Activated T-helper 17 cell treated with anti-CD3 and anti-CD28 coated beads, Interleukin-2, amount 50 U/mL, for 72 hours (primary cell): ENCODE results near the gene MALT1. TPM values are rescaled to one million over a fixed set of nuclear protein-coding genes. Genes with fewer than 3 reads are reported as not detected.
"Not testable (repeated sequence)": the region's sequence is repeated elsewhere in the genome, so short reads cannot be mapped to it uniquely, and the experiment has no call there.

Experiments used
- ATAC-seq: fragments of 150-1000 bp; cut with Tn5 transposase; replicated peaks from 2 replicates; pipeline ENCODE4 v1.10.0; 2021; ENCODE audit warnings: mild to moderate bottlenecking, moderate library complexity
- H3K27ac Mint-ChIP-seq: one replicate; pipeline ENCODE4 v1.8.0; 2022; ENCODE audit warnings: mixed read lengths
- H3K27me3 Mint-ChIP-seq: one replicate; pipeline ENCODE4 v1.8.0; 2022; ENCODE audit warnings: mixed read lengths
- H3K36me3 Mint-ChIP-seq: one replicate; pipeline ENCODE4 v1.8.0; 2022; ENCODE audit warnings: low read depth, mild to moderate bottlenecking, mixed read lengths
- H3K4me1 Mint-ChIP-seq: one replicate; pipeline ENCODE4 v1.8.0; 2022; ENCODE audit warnings: mixed read lengths
- H3K4me3 Mint-ChIP-seq: one replicate; pipeline ENCODE4 v1.8.0; 2022; ENCODE audit warnings: mild to moderate bottlenecking, mixed read lengths
- H3K9me3 Mint-ChIP-seq: one replicate; pipeline ENCODE4 v1.8.0; 2022; ENCODE audit warnings: mixed read lengths
- total RNA-seq, 2 donors: library from RNA; stranded (reverse); gene quantifications; one replicate each; pipeline ENCODE4 v1.2.3, GENCODE V29; 2022

MALT1 gene
- total RNA-seq, 2 donors from 2014 or later, result 45.3 to 92.3 TPM

- Mint-ChIP-seq H3K27ac (peak overlapping the region; percentile 53), H3K36me3 (peaks cover 19% of the 10 kb centered on the region), H3K27me3 (peaks cover 7% of the 10 kb centered on the region), H3K9me3 (no peaks in the 10 kb centered on the region), H3K4me3 (peak overlapping the region; percentile 56), H3K4me1 (peaks cover 12% of the 10 kb centered on the region)
- peak; percentile 61 for ATAC-seq
Observed at GRCh38 chr18:58755304-58756010, 84.2 kb downstream of the MALT1 start.

- no peaks in the 10 kb centered on the region for H3K9me3 Mint-ChIP-seq
- peak overlapping the region; percentile 53 for H3K27ac Mint-ChIP-seq
- H3K36me3 Mint-ChIP-seq, result peaks cover 12% of the 10 kb centered on the region
- H3K4me1 Mint-ChIP-seq, result peaks cover 14% of the 10 kb centered on the region
- peaks cover 7% of the 10 kb centered on the region for H3K27me3 Mint-ChIP-seq
- no peak overlapping the region for H3K4me3 Mint-ChIP-seq
- ATAC-seq, result no peak
Observed at GRCh38 chr18:58756148-58756547, 84.9 kb downstream of the MALT1 start.

DNA sequence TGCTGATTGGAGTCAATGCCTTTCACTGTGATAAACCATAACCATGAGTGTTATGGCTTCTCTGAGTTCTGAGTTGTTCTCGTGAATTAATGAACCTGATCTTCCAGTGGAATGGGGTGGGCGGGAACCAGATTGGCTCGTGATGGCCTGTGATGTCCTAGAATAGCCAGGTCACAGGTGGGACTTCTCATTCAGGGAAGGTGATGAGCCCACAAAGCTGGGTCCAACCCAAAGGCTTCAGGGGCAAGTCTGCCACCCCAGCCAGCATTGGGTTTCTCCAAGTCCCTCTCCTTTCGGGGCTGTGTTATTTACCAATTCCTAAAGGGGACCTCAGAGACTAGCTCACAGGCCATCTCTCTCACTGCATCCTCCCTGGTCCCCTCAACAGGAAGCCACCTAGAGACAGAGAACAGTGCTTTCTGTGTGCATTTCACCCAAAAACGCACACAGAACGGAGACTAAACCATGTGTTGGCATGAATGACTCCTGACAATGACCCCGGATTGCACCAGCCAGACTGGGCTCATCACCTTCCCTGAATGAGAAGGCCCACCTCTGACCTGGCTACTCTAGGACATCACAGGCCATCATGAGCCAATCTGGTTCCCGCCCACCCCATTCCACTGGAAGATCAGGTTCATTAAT is 85.5 kb downstream of the MALT1 start:
- peak overlapping the region; percentile 53 for H3K27ac Mint-ChIP-seq
- ATAC-seq, result no peak

GRCh38 chr18:58757351-58757750 is 86.1 kb downstream of the MALT1 start:
- not testable (repeated sequence) for H3K9me3 Mint-ChIP-seq, H3K27me3 Mint-ChIP-seq, H3K27ac Mint-ChIP-seq, H3K4me3 Mint-ChIP-seq, H3K36me3 Mint-ChIP-seq, ATAC-seq
- peaks cover 22% of the 10 kb centered on the region for H3K4me1 Mint-ChIP-seq

More for the DNA sequence above, 85.5 kb downstream of the MALT1 start:
- Mint-ChIP-seq H3K36me3 (peaks cover 10% of the 10 kb centered on the region), H3K4me3 (no peak overlapping the region), H3K4me1 (peaks cover 20% of the 10 kb centered on the region), H3K9me3 (no peaks in the 10 kb centered on the region), H3K27me3 (peaks cover 7% of the 10 kb centered on the region)

GRCh38 chr18:58758046-58758445 is 86.8 kb downstream of the MALT1 start:
- Mint-ChIP-seq H3K27ac (peak overlapping the region; percentile 9), H3K4me3 (no peak overlapping the region), H3K27me3 (peaks cover 7% of the 10 kb centered on the region), H3K9me3 (no peaks in the 10 kb centered on the region), H3K36me3 (no peaks in the 10 kb centered on the region), H3K4me1 (peaks cover 22% of the 10 kb centered on the region)
- ATAC-seq, result no peak

DNA sequence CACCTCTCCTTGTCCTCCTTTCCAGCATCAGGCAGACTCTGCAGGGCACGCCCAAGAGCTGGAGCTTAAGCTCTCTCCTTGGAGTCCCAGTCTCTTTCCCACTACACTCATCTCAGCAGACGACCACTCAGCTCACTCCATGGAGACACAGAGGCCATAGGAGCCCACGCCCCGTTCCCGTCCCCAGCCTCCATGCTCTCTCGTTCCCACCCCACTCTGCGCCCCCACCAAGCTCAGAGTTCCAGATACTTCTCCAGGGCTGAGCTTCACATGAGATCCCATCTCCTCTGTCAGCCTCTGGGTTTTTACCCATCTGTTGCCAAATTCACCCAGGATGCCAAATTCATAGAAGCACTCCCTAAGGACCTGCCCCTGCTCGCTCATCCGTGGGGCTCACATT is 87.3 kb downstream of the MALT1 start:
- Mint-ChIP-seq H3K4me3 (no peak overlapping the region), H3K27ac (peak overlapping the region; percentile 9), H3K4me1 (peaks cover 22% of the 10 kb centered on the region), H3K27me3 (peaks cover 7% of the 10 kb centered on the region), H3K9me3 (no peaks in the 10 kb centered on the region), H3K36me3 (no peaks in the 10 kb centered on the region)
- ATAC-seq, result no peak

DNA sequence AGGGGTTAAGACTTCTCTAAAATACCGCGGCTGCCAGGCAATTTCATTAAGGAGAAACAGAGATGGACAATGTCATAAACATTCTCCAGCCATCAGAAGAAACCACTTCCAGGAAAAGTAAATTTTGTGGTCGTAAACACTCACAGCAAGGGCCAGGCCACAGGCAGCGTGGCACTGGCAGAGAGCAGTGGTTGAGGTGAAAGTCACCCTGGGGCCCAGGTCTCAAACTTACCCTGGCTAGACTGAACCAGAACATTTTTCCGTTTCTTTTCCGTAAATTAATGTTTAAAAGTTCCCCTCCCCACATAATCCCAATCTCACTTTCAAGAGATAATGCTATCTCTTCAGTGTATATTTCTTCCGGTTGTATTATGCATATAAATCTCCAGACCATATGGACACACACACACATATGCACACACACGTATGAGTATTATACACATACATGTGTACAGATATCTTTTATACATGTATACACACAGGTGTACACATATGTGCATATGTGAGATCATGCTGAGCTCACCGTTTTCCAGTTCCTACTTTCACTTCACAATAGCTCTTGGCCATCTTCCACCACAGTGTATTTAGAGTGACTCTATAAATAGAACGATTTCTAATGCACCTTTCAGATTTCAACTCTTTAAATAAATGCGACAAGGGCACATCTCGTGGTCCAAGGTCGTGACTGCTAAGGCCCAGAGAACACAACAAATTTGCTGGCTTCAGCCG is 90.1 kb downstream of the MALT1 start:
- Mint-ChIP-seq H3K4me1 (peaks cover 10% of the 10 kb centered on the region), H3K9me3 (no peaks in the 10 kb centered on the region), H3K27ac (peak overlapping the region; percentile 11), H3K36me3 (no peaks in the 10 kb centered on the region), H3K27me3 (peaks cover 21% of the 10 kb centered on the region), H3K4me3 (no peak overlapping the region)
- ATAC-seq, result peak; percentile 78

GRCh38 chr18:58761970-58762780 is 90.9 kb downstream of the MALT1 start:
- no peaks in the 10 kb centered on the region for H3K36me3 Mint-ChIP-seq
- H3K27me3 Mint-ChIP-seq, result peaks cover 28% of the 10 kb centered on the region
- no peaks in the 10 kb centered on the region for H3K9me3 Mint-ChIP-seq
- ATAC-seq, result no peak
- H3K27ac Mint-ChIP-seq, result no peak overlapping the region
- no peak overlapping the region for H3K4me3 Mint-ChIP-seq
- H3K4me1 Mint-ChIP-seq, result peaks cover 10% of the 10 kb centered on the region

GRCh38 chr18:58762781-58763171 is 91.5 kb downstream of the MALT1 start:
- Mint-ChIP-seq H3K9me3 (no peaks in the 10 kb centered on the region), H3K27me3 (peaks cover 28% of the 10 kb centered on the region), H3K4me3 (no peak overlapping the region), H3K27ac (no peak overlapping the region), H3K36me3 (no peaks in the 10 kb centered on the region), H3K4me1 (peaks cover 10% of the 10 kb centered on the region)
- no peak for ATAC-seq

DNA sequence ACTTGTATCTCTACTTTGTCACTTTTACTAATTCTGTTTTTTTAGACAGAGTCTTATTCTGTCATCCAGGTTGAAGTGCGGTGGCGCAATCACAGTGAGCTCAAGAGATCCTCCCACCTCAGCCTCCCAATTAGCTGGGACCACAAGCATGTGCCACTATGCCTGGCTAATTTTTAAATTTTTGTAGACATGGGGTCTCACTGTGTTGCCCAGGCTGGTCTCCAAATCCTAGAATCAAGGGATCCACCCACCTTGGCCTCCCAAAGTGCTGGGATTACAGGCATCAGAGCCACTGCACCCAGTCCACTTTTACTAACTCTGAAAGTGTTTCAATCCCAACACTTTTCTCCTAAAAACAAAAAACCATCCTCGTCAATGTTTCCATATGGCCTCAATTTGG is 94.9 kb downstream of the MALT1 start:
- Mint-ChIP-seq H3K36me3 (no peaks in the 10 kb centered on the region), H3K9me3 (no peaks in the 10 kb centered on the region), H3K4me3 (no peak overlapping the region), H3K27ac (no peak overlapping the region), H3K27me3 (peaks cover 24% of the 10 kb centered on the region), H3K4me1 (peaks cover 7% of the 10 kb centered on the region)
- no peak for ATAC-seq

- no peaks in the 10 kb centered on the region for H3K9me3 Mint-ChIP-seq
Observed at GRCh38 chr18:58766946-58767345, 95.7 kb downstream of the MALT1 start.

GRCh38 chr18:58768293-58768974 is 97.2 kb downstream of the MALT1 start:
- no peaks in the 10 kb centered on the region for H3K9me3 Mint-ChIP-seq
- H3K4me1 Mint-ChIP-seq, result no peaks in the 10 kb centered on the region
- H3K36me3 Mint-ChIP-seq, result no peaks in the 10 kb centered on the region
- ATAC-seq, result peak; percentile 95
- H3K27me3 Mint-ChIP-seq, result peaks cover 31% of the 10 kb centered on the region
- H3K4me3 Mint-ChIP-seq, result peak overlapping the region; percentile 51
- no peak overlapping the region for H3K27ac Mint-ChIP-seq

More at GRCh38 chr18:58766946-58767345, 95.7 kb downstream of the MALT1 start:
- no peaks in the 10 kb centered on the region for H3K4me1 Mint-ChIP-seq
- H3K36me3 Mint-ChIP-seq, result no peaks in the 10 kb centered on the region
- H3K27ac Mint-ChIP-seq, result no peak overlapping the region
- peaks cover 25% of the 10 kb centered on the region for H3K27me3 Mint-ChIP-seq
- H3K4me3 Mint-ChIP-seq, result no peak overlapping the region
- no peak for ATAC-seq

DNA sequence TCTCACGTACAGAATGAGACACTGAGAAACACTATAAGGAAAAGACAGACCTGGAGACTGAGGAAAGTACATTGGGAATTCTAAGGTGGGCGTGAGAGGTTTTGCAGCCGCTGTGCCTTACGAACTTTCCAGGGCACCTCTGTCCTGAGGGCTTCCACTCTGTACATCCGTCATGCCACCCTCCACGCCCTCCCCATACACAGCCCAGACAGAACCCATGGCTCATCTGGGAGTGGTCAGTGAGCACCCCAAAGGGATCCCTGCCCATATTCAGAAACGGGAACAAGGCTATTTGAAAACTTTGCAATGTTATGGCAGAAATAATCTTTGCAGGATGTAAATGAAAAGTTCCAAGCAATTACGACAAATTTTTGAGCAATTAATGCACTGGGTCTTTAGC is 98.1 kb downstream of the MALT1 start:
- no peaks in the 10 kb centered on the region for H3K9me3 Mint-ChIP-seq

GRCh38 chr18:58770601-58771000 is 99.3 kb downstream of the MALT1 start:
- no peaks in the 10 kb centered on the region for H3K36me3 Mint-ChIP-seq
- no peak for ATAC-seq
- H3K9me3 Mint-ChIP-seq, result no peaks in the 10 kb centered on the region

More for the DNA sequence above, 98.1 kb downstream of the MALT1 start:
- H3K36me3 Mint-ChIP-seq, result no peaks in the 10 kb centered on the region
- no peaks in the 10 kb centered on the region for H3K4me1 Mint-ChIP-seq
- ATAC-seq, result no peak
- no peak overlapping the region for H3K4me3 Mint-ChIP-seq
- H3K27ac Mint-ChIP-seq, result no peak overlapping the region
- H3K27me3 Mint-ChIP-seq, result peaks cover 31% of the 10 kb centered on the region

More at GRCh38 chr18:58770601-58771000, 99.3 kb downstream of the MALT1 start:
- Mint-ChIP-seq H3K27me3 (peaks cover 24% of the 10 kb centered on the region), H3K4me1 (no peaks in the 10 kb centered on the region), H3K4me3 (no peak overlapping the region), H3K27ac (no peak overlapping the region)
